Muscle of back (tissue), 11 donors: ENCODE data around the gene FAM222B. TPM values are rescaled to one million over a fixed set of nuclear protein-coding genes. Genes with fewer than 3 reads are reported as not detected.
"Not testable (repeated sequence)": the region's sequence is repeated elsewhere in the genome, so short reads cannot be mapped to it uniquely, and the experiment has no call there.

ENCODE experiments used
- DNase-seq, 3 donors: peaks; one replicate each; pipeline versions ENCODE4 v3.0.0 to v3.0.0-alpha.2; 2013
- polyA plus RNA-seq, 10 donors: library from polyadenylated mRNA; unstranded; fragments of 120-200 nt; gene quantifications; one replicate each; pipeline ENCODE4 v1.2.1, GENCODE V29; 2013; ENCODE audit not compliant: insufficient read length in 10 of 10

FAM222B gene
- polyA plus RNA-seq, 10 donors = 11.2 to 14.1 (median 13.2) TPM

DNA sequence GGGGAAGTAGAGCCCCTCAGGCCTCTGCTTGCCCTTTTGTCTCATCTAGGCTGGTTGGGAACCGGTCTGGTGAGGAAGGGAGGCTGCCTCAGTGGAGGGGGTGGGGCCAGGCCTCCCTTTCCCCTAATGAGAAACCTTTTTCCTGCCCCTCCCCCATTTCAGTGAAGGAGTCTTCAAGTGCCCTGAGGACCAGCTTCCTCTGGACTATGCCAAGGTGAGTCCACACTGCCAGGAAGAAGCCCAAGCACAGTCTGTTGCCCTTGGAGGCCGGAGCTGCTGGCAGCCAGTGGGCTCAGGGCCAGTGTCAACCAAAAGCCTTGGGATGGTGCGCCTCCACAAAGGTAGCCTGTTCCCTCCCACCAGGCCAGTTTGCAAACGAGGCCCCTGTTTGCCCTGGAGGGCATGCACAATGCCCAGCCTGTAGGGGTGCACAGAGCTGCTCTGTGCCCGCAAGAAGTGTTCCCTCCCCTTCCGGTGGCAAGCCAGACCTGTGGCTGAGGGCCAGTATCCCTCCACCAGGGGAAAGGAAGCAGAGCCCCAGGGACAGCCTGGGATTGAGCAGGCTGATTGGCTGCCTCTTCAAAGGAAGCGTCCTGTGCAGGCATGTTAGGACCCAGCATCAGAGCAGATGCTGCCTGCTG is 95.4 kb downstream of the FAM222B start:
- no peak for DNase-seq

GRCh38 chr17:28746611-28747050 is 96.0 kb downstream of the FAM222B start:
- peak in 2 of 3 donors; percentile 59 to 77 for DNase-seq

DNA sequence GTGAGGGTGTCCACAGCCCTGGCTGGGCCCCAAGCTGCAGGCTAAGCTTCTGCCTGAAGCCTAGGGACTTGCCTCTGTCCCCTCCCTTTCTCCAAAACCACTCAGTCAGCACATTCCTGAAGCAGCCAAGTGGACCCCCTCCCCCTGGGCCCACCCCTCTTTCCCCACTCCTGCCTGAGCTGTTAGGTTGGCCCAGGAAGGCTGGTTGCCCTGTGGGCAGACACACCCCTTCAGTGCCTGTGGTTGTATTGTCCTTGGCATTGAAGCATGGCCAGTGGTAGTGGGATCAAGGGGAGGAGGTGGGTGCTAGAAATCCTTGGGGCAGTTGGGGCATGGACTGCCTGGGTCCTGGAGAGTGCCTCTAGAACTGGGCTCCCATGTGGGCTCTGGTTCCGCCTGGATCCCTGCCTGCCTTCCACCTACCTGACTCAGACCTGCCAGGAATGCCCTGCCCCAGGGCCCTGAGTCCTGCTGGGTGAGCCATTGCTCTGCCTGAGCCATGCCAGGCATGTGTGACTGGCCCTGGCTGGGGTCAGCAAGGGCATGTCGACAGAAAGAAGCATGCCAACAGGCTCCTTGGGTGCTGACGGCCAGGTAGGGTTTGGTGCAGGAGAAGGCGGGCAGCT is 96.7 kb downstream of the FAM222B start:
- peak in 1 of 3 donors; percentile 31 for DNase-seq

GRCh38 chr17:28744972-28745785 is 97.4 kb downstream of the FAM222B start:
- peak in 2 of 3 donors; percentile 49 to 84 for DNase-seq

DNA sequence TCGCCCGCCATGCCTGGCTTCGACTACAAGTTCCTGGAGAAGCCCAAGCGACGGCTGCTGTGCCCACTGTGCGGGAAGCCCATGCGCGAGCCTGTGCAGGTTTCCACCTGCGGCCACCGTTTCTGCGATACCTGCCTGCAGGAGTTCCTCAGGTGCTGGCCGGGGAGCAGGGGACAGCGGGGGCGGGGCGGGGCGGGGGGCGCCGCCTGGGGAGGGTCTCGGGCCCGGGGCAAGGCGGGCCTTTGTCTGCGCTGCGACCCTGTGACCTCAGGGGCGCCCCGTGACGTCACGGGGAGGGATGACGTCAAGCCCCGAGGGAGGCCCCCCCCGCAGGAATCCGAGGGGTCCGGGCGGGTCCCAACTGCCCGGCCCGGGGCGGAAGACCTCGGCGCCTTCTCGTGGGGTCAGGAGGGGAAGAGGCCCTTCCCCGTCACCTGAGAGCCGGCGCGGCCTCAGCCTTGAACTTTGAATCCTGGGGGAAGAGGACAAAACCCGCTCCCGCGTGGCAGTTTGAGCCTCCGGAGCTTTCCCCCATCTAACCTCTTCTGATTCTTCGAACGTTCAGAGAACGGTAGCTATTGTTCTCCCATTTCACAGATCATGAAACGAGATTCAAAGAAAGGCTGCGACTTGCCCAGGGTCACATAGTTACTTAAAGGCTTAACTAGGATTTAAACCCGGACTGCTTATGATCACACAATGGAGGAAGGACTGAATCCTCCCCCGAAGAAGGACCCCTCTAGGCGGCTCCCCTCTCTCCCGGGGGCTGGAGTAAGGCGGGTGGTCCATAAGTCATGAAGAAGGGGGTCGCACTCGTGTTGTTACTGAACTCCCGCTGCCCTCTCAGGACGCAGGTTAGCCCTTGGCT is 98.3 kb downstream of the FAM222B start:
- DNase-seq = peak; percentile 43 to 81 (median 69)

DNA sequence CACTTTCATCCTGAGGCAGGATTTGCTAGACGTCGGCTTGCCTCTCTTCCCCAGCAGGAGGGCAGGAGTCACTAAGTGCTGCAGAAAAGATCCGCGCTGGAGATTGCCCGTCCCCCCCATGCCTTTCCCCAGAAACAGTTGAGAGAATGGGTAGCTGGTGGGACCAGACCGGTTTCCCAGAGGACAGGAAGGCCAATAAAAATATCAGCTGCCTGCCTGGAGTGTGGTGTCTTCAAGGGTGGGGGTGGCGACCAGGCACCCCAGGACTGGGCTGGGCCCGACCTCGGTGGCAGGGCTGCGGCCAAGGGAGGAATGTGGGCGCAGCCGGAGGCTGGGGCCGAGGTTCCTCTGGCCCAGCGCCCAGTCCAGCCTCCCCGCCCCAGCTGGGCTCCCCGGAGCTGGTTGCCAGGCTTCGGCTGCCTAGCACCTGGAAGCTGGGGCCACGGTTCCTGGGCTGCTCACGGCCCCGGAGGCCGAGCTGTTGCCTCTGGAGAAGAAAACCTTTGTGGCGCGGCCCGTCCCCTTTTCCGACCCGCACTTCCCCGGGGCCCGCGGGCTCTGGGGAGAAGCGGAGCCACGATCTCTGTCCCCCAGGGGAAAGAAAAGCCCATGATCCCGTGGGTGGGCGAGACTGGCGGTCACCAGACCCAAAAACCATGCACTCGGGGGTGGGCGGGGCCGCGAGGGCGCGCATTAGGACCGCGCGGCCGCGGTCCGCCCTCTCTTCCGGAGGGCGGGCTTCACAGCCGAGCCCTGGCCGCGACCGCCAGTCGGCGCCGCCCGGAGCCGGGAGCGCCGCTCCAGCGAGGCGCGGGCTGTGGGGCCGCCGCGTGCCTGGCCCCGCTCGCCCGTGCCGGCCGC is 99.1 kb downstream of the FAM222B start, which contains the start of gene TRAF4:
TRAF4 (plus strand) TSS at position 769 of the 861 bp plus-strand sequence. CDS start 102 bp downstream, outside the sequence.
- DNase-seq = peak; percentile 85 to 94 (median 91)

DNA sequence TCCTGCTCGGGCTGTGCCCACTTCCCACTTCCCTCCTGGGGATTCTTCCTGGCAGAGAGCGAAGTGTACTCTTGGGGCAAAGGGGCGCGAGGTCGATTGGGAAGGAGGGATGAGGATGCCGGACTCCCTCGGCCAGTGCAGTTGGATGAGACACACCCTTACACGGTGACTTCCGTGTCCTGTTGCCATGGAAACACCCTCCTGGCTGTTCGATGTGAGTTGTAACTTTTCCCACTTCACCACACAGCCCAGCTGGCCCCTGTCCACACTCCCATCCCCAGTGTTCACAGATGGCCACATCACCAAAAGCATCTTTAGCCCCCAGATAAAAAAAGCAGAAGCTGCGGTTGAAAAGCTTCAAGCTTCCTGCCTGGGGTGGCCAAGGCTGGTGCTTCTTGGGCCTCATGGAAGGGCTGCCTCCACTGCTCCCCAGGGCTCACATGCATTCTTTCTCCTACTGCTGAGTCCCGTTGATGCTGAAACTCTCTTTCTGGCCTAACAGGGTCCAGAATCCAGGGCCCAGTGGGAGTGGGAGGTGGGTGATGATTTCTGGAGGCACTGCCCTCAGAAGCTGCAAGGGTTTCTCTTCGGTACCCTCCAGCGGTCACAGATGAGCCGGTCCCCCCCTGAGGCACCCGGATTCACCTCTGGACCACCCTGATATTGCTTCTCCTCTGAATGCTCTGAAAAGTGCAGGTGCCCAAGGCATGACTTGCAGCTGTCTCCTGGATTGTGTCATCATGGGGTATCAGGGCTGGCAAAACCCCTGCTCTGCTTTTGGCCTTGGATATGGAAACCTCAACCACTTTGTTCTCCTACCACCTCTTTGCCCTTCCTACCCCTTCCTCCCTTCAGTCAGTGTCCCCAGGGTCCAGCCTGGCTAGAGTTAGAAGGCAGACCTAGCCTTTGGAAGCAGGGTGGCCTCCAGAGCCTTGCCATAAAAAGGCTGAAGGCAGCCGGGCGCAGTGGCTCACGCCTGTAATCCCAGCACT is 100.9 kb downstream of the FAM222B start:
- peak in 1 of 3 donors; percentile 32 for DNase-seq

DNA sequence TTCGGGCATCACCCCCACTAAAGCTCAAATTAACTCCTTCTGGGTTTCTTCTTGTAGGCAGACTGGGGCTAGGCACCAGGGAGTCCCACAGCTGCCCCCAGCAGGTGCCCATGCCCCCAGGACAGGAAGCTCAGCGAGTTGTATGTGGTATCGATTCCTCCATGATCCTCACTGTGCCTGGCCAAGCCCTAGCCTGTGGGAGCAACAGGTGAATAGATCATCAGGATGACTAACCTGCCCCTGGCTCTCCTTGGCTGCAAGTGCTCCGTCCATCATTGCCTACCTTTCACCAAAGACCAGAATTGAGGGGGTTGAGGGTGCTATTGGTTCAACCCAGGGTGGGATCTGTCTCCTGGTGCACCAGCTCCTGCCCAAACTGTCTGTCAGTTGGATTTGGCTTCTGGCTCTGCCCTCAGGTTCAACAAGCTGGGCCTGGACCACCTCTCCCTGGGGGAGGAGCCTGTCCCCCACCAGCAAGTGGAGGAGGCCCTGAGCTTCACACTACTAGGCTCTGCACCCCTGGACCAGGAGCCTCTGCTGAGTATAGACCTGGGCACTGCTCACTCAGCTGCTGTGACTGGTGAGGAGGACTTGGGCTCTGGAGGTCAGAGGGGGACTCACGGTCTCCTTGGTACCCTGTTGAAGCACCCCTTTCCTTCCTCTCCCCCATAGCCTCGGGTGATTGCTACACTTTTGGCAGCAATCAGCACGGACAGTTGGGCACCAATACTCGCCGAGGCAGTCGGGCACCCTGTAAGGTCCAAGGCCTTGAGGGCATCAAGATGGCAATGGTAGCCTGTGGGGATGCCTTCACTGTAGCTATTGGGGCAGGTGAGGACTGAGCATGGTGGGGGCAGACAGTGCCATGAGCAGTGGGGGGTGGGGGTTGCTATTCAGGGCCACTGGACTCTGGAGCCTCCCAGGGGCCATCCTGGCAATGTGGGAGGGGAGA is 101.9 kb downstream of the FAM222B start:
- DNase-seq = no peak

DNA sequence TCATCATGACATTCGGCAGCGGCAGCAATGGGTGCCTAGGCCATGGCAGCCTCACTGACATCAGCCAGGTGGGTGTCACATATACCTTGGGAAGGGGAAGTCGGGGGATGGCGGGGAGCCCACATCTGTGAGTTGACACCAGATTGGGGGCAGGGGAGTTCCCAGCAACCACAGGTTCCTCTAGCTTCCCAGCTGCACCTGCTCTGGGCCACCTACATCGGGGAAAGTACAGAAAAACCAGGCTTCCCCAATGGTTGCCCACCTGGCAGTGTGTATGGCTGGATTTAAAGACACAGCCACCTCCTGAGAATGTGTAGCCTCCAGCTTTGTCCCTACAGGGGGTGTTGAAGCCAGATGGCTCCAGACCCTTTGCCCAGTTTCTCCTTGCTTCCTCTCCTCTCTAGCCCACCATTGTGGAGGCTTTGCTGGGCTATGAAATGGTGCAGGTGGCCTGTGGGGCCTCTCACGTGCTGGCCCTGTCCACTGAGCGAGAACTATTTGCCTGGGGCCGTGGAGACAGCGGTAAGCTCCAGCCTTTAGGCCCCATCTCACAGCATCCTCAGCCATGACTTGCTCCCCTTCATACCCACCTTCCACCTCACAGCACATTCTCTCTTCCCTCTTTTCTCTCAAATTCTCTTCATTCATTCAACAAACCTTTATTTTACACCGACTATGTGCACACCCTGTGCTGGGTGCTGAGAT is 103.8 kb downstream of the FAM222B start:
- DNase-seq = no peak

DNA sequence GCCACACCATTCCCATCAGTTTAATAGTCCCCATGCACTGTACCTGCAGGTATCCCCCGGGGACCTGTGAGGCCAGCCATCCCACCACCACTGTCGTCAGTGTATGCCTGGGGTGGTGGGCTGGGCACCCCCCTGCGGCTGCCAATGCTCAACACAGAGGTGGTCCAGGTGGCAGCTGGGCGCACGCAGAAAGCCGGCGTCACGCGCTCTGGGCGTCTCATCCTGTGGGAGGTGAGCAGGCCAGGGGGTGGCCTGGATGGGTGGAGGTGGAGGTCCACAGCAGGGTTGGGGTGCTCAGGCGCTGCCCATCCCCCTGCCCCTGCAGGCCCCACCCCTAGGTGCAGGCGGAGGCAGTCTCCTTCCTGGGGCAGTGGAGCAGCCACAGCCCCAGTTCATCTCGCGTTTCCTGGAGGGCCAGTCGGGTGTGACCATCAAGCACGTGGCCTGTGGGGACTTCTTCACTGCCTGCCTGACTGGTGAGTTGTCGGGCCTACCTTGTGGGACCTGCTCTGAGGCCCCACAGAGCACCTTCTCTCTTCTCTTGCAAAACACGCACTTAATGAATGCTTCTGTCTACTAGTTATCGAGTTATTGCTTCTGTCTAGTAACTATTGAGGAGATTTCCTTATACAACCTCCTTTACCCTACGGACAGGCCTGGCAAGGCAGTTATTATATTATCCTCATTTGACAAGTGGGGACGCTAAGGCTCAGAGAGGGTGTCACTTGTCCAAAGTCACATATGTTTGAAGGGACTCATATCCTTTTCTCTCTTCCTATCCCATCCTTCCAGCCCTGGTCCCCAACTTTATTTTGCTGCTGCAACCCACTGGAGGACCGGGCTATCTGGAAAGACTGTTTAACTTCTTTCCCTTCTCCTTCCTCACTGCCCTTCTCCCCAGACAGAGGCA is 104.6 kb downstream of the FAM222B start:
- no peak for DNase-seq

DNA sequence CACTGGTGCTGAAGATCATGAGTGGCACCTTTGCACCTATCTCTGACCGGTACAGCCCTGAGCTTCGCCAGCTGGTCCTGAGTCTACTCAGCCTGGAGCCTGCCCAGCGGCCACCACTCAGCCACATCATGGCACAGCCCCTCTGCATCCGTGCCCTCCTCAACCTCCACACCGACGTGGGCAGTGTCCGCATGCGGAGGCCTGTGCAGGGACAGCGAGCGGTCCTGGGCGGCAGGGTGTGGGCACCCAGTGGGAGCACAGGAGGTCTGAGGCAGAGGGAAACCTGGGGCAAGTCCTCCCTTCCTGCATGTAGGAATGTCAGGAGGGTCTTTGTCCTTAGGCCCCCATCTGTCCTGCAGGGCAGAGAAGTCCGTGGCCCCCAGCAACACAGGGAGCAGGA is 105.3 kb downstream of the FAM222B start:
- no peak for DNase-seq

DNA sequence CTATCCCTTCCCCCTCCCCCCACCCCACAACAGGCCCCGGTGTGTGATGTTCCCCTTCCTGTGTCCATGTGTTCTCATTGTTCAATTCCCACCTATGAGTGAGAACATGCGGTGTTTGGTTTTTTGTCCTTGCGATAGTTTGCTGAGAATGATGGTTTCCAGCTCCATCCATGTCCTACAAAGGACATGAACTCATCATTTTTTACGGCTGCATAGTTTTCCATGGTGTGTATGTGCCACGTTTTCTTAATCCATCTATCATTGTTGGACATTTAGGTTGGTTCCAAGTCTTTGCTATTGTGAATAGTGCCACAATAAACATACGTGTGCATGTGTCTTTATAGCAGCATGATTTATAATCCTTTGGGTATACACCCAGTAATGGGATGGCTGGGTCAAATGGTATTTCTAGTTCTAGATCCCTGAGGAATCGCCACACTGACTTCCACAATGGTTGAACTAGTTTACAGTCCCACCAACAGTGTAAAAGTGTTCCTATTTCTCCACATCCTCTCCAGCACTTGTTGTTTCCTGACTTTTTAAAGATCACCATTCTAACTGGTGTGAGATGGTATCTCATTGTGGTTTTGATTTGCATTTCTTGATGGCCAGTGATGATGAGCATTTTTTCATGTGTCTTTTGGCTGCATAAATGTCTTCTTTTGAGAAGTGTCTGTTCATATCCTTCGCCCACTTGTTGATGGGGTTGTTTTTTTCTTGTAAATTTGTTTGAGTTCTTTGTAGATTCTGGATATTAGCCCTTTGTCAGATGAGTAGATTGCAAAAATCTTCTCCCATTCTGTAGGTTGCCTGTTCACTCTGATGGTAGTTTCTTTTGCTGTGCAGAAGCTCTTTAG is 106.4 kb downstream of the FAM222B start:
- DNase-seq = not testable (repeated sequence)

GRCh38 chr17:28735242-28735722 is 107.3 kb downstream of the FAM222B start:
- no peak for DNase-seq

- no peak for DNase-seq
Observed at GRCh38 chr17:28734712-28735241, 107.8 kb downstream of the FAM222B start.

GRCh38 chr17:28733346-28733745 is 109.2 kb downstream of the FAM222B start:
- DNase-seq = no peak
